ENCODE measurements around the gene AIRE. TPM values are rescaled to one million over a fixed set of nuclear protein-coding genes. Genes with fewer than 3 reads are reported as not detected.

AIRE gene
- total and polyA plus RNA-seq, 2 of the 13 experiments (the other 11 are each of a cell fraction or from before 2014, with no cell fraction given): not detected

- ATAC-seq: no peak
- POLR2A ChIA-PET: no interaction called here
- TF ChIP-seq AGO1 (IDR thresholded peaks at IDR 0.05; ENCODE audit: low read depth, low read length, poor library complexity, severe bottlenecking) (peak; percentile 39), RELA (CRISPR knock-in tag; IDR thresholded peaks at IDR 0.05) (no peak)
Measured at GRCh38 chr21:44323591-44323990, 37.9 kb downstream of the AIRE start.

DNA sequence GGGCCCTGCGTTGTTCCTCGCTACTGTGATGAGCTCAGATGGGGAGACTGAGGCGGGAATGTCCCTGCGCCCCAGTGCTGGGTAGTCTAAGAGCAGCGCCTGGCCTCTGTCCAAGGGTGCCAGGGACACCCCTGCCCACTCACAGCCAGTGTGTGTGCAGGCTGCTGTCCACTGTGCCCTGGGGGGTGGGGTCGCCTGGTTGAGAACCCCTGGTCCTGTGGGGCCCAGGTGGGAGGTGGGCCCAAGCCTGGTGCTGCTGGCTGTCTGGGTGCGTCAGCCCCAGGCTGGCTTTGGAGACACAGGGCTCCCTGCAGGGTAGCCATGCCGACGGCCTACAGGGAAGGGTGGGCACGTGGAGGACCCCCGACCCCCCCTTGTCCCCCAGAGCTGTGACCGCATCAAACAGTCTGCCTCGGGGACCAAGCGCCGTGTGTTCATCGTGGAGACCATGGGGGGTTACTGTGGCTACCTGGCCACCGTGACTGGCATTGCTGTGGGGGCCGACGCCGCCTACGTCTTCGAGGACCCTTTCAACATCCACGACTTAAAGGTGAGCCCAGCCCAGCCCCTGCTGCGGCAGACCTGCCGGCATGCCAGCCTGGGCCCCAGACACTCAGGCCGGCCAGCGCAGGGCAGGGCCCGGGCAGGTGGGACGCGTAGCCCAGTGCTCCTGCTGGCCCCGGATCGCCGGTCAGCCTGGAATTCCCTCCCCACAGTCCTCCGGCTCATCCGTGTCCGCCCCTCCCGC lies 38.6 kb downstream of the AIRE start:
- in situ Hi-C loops (cut with HindIII; ENCODE audit: extremely low pct_ligation_motif_present, low pct_unique_long_range_greater_than_20kb): no loop called here
- H4K20me1 ChIP-seq (ENCODE audit: insufficient read depth, low read length): no peaks in the 10 kb centered on the region
- no TSS peak for BruUV-seq (replicated peaks)

More at GRCh38 chr21:44323591-44323990, 37.9 kb downstream of the AIRE start:
- intact Hi-C loops (cut with micrococcal nuclease; ENCODE audit: unreplicated experiment) (no loop called here), in situ Hi-C loops (cut with HindIII; ENCODE audit: extremely low pct_ligation_motif_present, low pct_unique_long_range_greater_than_20kb) (no loop called here)
- 81% methylated on average over 10 of the region's 20 CpGs for WGBS (ENCODE audit: low lambda C conversion rate)
- Histone ChIP-seq H3K79me2 (ENCODE audit: insufficient read depth, low read length) (no peaks in the 10 kb centered on the region), H3K36me3 (replicated peaks in 1 of 2; ENCODE audit: control insufficient read depth in 1 of 2, insufficient read depth in 2 of 2, low read length in 2 of 2) (peaks cover 16 to 49% of the 10 kb centered on the region in 2 experiments; a peak in 4 of 5 replicates), H2AFZ (ENCODE audit: low read length) (no peak overlapping the region), H3K4me2 (ENCODE audit: low read depth, low read length) (no peak overlapping the region), H3K27me3 (ENCODE audit: control insufficient read depth in 1 of 2, insufficient read depth in 2 of 2, low read length in 2 of 2) (no peaks in the 10 kb centered on the region), H4K20me1 (ENCODE audit: insufficient read depth, low read length) (no peaks in the 10 kb centered on the region), H3K4me3 (replicated peaks in 1 of 3; ENCODE audit: insufficient read depth in 1 of 3, low read depth in 2 of 3, low read length in 3 of 3) (no peak overlapping the region), H3K4me1 (ENCODE audit: insufficient read depth, low read length) (no peaks in the 10 kb centered on the region), H3K9ac (ENCODE audit: insufficient read depth, low read depth, low read length) (no peak overlapping the region), H3K27ac (ENCODE audit: extremely low read length, insufficient read depth, low read length) (no peak overlapping the region), H3K9me3 (ENCODE audit: low read length) (no peaks in the 10 kb centered on the region)
- CTCF ChIA-PET (ENCODE audit: low intra/inter-chr PET ratio, low total read pairs): no interaction called here
- no TSS peak for BruUV-seq (replicated peaks)
- no peak for DNase-seq (ENCODE audit: low spot score)
- no peak for FAIRE-seq

More for the DNA sequence above, 38.6 kb downstream of the AIRE start:
- Histone ChIP-seq H3K9ac (ENCODE audit: insufficient read depth, low read depth, low read length) (no peak overlapping the region), H3K9me3 (ENCODE audit: low read length) (no peaks in the 10 kb centered on the region), H3K36me3 (replicated peaks in 1 of 2; ENCODE audit: control insufficient read depth in 1 of 2, insufficient read depth in 2 of 2, low read length in 2 of 2) (peaks cover 13 to 47% of the 10 kb centered on the region in 2 experiments; a peak in 4 of 5 replicates), H3K79me2 (ENCODE audit: insufficient read depth, low read length) (no peaks in the 10 kb centered on the region), H3K27me3 (ENCODE audit: control insufficient read depth in 1 of 2, insufficient read depth in 2 of 2, low read length in 2 of 2) (no peaks in the 10 kb centered on the region), H3K4me3 (replicated peaks in 1 of 3; ENCODE audit: insufficient read depth in 1 of 3, low read depth in 2 of 3, low read length in 3 of 3) (no peak overlapping the region), H3K4me1 (ENCODE audit: insufficient read depth, low read length) (no peaks in the 10 kb centered on the region), H2AFZ (ENCODE audit: low read length) (no peak overlapping the region), H3K4me2 (ENCODE audit: low read depth, low read length) (no peak overlapping the region), H3K27ac (ENCODE audit: extremely low read length, insufficient read depth, low read length) (no peak overlapping the region)
- ATAC-seq (no peak), FAIRE-seq (no peak), DNase-seq (ENCODE audit: low spot score) (no peak)
- ChIA-PET POLR2A (no interaction called here), CTCF (ENCODE audit: low intra/inter-chr PET ratio, low total read pairs) (no interaction called here)
- 98% methylated on average over 18 of the region's 37 CpGs for WGBS (ENCODE audit: low lambda C conversion rate)
- no peak for TF ChIP-seq MEIS1 (CRISPR knock-in tag; IDR thresholded peaks at IDR 0.05; ENCODE audit: borderline replicate concordance)
- no peak for TF ChIP-seq ZBTB26 (CRISPR knock-in tag; IDR thresholded peaks at IDR 0.05; ENCODE audit: borderline replicate concordance)
- 0 out of 2 replicates have a peak, but pooled peaks have one; percentile 38 for TF ChIP-seq RBFOX2 (IDR thresholded peaks at IDR 0.05; ENCODE audit: low read depth, low read length)
- intact Hi-C loops (cut with micrococcal nuclease; ENCODE audit: unreplicated experiment): no loop called here

Data from HepG2 (cell line).